Measurements from ENCODE around the gene SLC35E2B. TPM values are rescaled to one million over a fixed set of nuclear protein-coding genes. Genes with fewer than 3 reads are reported as not detected.
"Not testable (repeated sequence)": the region's sequence is repeated elsewhere in the genome, so short reads cannot be mapped to it uniquely, and the experiment has no call there.

The SLC35E2B gene
- total RNA-seq, 2 experiments from 2014 or later: 75.3 to 77.0 TPM

- POLR2A ChIA-PET: interaction anchor here (0.6 to 1.3 kb wide), 4 partner anchors 29 to 185 kb away, joined by 3 to 5 read pairs (median 4); partner anchors contain the start of gene NADK
- peak; percentile 95 for DNase-seq
Observed at GRCh38 chr1:1724035-1724864, 31.7 kb upstream of the SLC35E2B start, which contains the start of gene CDK11A. CDK11A (minus strand) TSS chr1:1724357; CDS start chr1:1722818, 1,539 bp downstream.

GRCh38 chr1:1721201-1721600 is 28.6 kb upstream of the SLC35E2B start:
- DNase-seq: no peak
- no peak for ATAC-seq (ENCODE audit: low read depth)
- H3K9me3 Mint-ChIP-seq: no peaks in the 10 kb centered on the region
- peaks cover 4% of the 10 kb centered on the region for H3K4me1 Mint-ChIP-seq
- H3K36me3 Mint-ChIP-seq: peaks cover 11% of the 10 kb centered on the region
- no peak overlapping the region for H3K4me3 Mint-ChIP-seq
- H3K27ac Mint-ChIP-seq: peak overlapping the region; percentile 25
- H3K27me3 Mint-ChIP-seq: no peaks in the 10 kb centered on the region
- POLR2A ChIA-PET: interaction anchor here (1.1 kb wide), 1 partner anchor 63 kb away, joined by 3 read pairs; no protein-coding TSS in a partner anchor

More at GRCh38 chr1:1724035-1724864, 31.7 kb upstream of the SLC35E2B start, which contains the start of gene CDK11A:
- Mint-ChIP-seq H3K4me3 (peak within 1 kb of the TSS; percentile 96), H3K27ac (peak within 1 kb of the TSS; percentile 98)
- not testable (repeated sequence) for H3K9me3 Mint-ChIP-seq, H3K36me3 Mint-ChIP-seq, H3K27me3 Mint-ChIP-seq, H3K4me1 Mint-ChIP-seq
- ATAC-seq (ENCODE audit: low read depth): peak; percentile 97

- ATAC-seq (ENCODE audit: low read depth); POLR2A ChIA-PET; H3K4me3 Mint-ChIP-seq; DNase-seq; H3K27ac Mint-ChIP-seq; H3K4me1 Mint-ChIP-seq; H3K27me3 Mint-ChIP-seq; H3K9me3 Mint-ChIP-seq: not testable (repeated sequence)
- peaks cover 15% of the 10 kb centered on the region for H3K36me3 Mint-ChIP-seq
Observed at GRCh38 chr1:1715109-1715883, 22.7 kb upstream of the SLC35E2B start.

GRCh38 chr1:1707897-1708296 is 15.3 kb upstream of the SLC35E2B start:
- H3K27me3 Mint-ChIP-seq; POLR2A ChIA-PET; H3K36me3 Mint-ChIP-seq; H3K4me1 Mint-ChIP-seq; H3K9me3 Mint-ChIP-seq; H3K27ac Mint-ChIP-seq; ATAC-seq (ENCODE audit: low read depth); H3K4me3 Mint-ChIP-seq: not testable (repeated sequence)
- peak; percentile 4 for DNase-seq

GRCh38 chr1:1707241-1707640 is 14.6 kb upstream of the SLC35E2B start:
- H3K36me3 Mint-ChIP-seq; H3K4me1 Mint-ChIP-seq; POLR2A ChIA-PET; ATAC-seq (ENCODE audit: low read depth); H3K27me3 Mint-ChIP-seq; H3K4me3 Mint-ChIP-seq; H3K27ac Mint-ChIP-seq; H3K9me3 Mint-ChIP-seq: not testable (repeated sequence)
- DNase-seq: peak; percentile 16

- POLR2A ChIA-PET; ATAC-seq (ENCODE audit: low read depth); H3K4me3 Mint-ChIP-seq; H3K27me3 Mint-ChIP-seq; DNase-seq; H3K4me1 Mint-ChIP-seq; H3K36me3 Mint-ChIP-seq; H3K27ac Mint-ChIP-seq; H3K9me3 Mint-ChIP-seq: not testable (repeated sequence)
Observed at GRCh38 chr1:1705623-1706022, 13.0 kb upstream of the SLC35E2B start.

- H3K4me1 Mint-ChIP-seq; H3K4me3 Mint-ChIP-seq; ATAC-seq (ENCODE audit: low read depth); H3K36me3 Mint-ChIP-seq; H3K27ac Mint-ChIP-seq; H3K27me3 Mint-ChIP-seq; H3K9me3 Mint-ChIP-seq; POLR2A ChIA-PET: not testable (repeated sequence)
- peak; percentile 20 for DNase-seq
Observed at GRCh38 chr1:1704284-1704957, 11.8 kb upstream of the SLC35E2B start.

- ATAC-seq (ENCODE audit: low read depth): no peak
- DNase-seq: peak; percentile 25
- no peaks in the 10 kb centered on the region for H3K4me1 Mint-ChIP-seq
- POLR2A ChIA-PET: no interaction called here
- H3K36me3 Mint-ChIP-seq: peaks cover 2% of the 10 kb centered on the region
- H3K27ac Mint-ChIP-seq: no peak overlapping the region
- no peaks in the 10 kb centered on the region for H3K9me3 Mint-ChIP-seq
- no peaks in the 10 kb centered on the region for H3K27me3 Mint-ChIP-seq
- H3K4me3 Mint-ChIP-seq: no peak overlapping the region
Observed at GRCh38 chr1:1703796-1704195, 11.2 kb upstream of the SLC35E2B start.

GRCh38 chr1:1702506-1702905 is 9.9 kb upstream of the SLC35E2B start:
- DNase-seq; H3K27ac Mint-ChIP-seq; H3K9me3 Mint-ChIP-seq; ATAC-seq (ENCODE audit: low read depth); H3K4me1 Mint-ChIP-seq; H3K36me3 Mint-ChIP-seq; POLR2A ChIA-PET; H3K4me3 Mint-ChIP-seq; H3K27me3 Mint-ChIP-seq: not testable (repeated sequence)

- H3K27me3 Mint-ChIP-seq; POLR2A ChIA-PET; H3K36me3 Mint-ChIP-seq; H3K9me3 Mint-ChIP-seq; ATAC-seq (ENCODE audit: low read depth); H3K4me1 Mint-ChIP-seq; H3K4me3 Mint-ChIP-seq; H3K27ac Mint-ChIP-seq; DNase-seq: not testable (repeated sequence)
Observed at GRCh38 chr1:1700557-1700956, 8.0 kb upstream of the SLC35E2B start.

GRCh38 chr1:1700067-1700466 is 7.5 kb upstream of the SLC35E2B start:
- H3K36me3 Mint-ChIP-seq, H3K27ac Mint-ChIP-seq, H3K27me3 Mint-ChIP-seq, POLR2A ChIA-PET, DNase-seq, H3K9me3 Mint-ChIP-seq, H3K4me1 Mint-ChIP-seq, H3K4me3 Mint-ChIP-seq: not testable (repeated sequence)
- ATAC-seq (ENCODE audit: low read depth): peak; percentile 51

- ATAC-seq (ENCODE audit: low read depth); H3K4me3 Mint-ChIP-seq; H3K27me3 Mint-ChIP-seq; H3K4me1 Mint-ChIP-seq; POLR2A ChIA-PET; H3K36me3 Mint-ChIP-seq; H3K9me3 Mint-ChIP-seq; H3K27ac Mint-ChIP-seq: not testable (repeated sequence)
- peak; percentile 20 for DNase-seq
Observed at GRCh38 chr1:1699061-1699460, 6.5 kb upstream of the SLC35E2B start.

- H3K27me3 Mint-ChIP-seq; H3K36me3 Mint-ChIP-seq; DNase-seq; POLR2A ChIA-PET; H3K9me3 Mint-ChIP-seq; ATAC-seq (ENCODE audit: low read depth); H3K27ac Mint-ChIP-seq; H3K4me1 Mint-ChIP-seq; H3K4me3 Mint-ChIP-seq: not testable (repeated sequence)
Observed at GRCh38 chr1:1697358-1698183, 5.0 kb upstream of the SLC35E2B start.

Measured in activated naive CD8-positive, alpha-beta T cell treated with anti-CD3 and anti-CD28 coated beads, Interleukin-2, amount 10 ng/mL, durations not matched to agents 7 days and 5 days (primary cell).